ENCODE results near the gene TMEM244.
"Not testable (repeated sequence)": the region's sequence is repeated elsewhere in the genome, so short reads cannot be mapped to it uniquely, and the experiment has no call there.

The TMEM244 gene

GRCh38 chr6:129812145-129812777 lies 48.9 kb downstream of the TMEM244 start:
- DNase-seq (ENCODE audit: low spot score): no peak

GRCh38 chr6:129807141-129807540 lies 54.0 kb downstream of the TMEM244 start:
- DNase-seq (ENCODE audit: low spot score): not testable (repeated sequence)

GRCh38 chr6:129802920-129803319 lies 58.2 kb downstream of the TMEM244 start:
- not testable (repeated sequence) for DNase-seq (ENCODE audit: low spot score)

- no peak for DNase-seq (ENCODE audit: low spot score)
Observed at GRCh38 chr6:129801909-129802308, 59.2 kb downstream of the TMEM244 start.

GRCh38 chr6:129795261-129795660 lies 65.9 kb downstream of the TMEM244 start:
- DNase-seq (ENCODE audit: low spot score): peak; percentile 68

- DNase-seq (ENCODE audit: low spot score): no peak
Observed at GRCh38 chr6:129793447-129793846, 67.7 kb downstream of the TMEM244 start.

- DNase-seq (ENCODE audit: low spot score): no peak
Observed at GRCh38 chr6:129792049-129792448, 69.1 kb downstream of the TMEM244 start.

- DNase-seq (ENCODE audit: low spot score): no peak
Observed at GRCh38 chr6:129790785-129791184, 70.3 kb downstream of the TMEM244 start.

GRCh38 chr6:129789974-129790373 lies 71.1 kb downstream of the TMEM244 start:
- DNase-seq (ENCODE audit: low spot score): no peak

GRCh38 chr6:129787816-129788215 lies 73.3 kb downstream of the TMEM244 start:
- DNase-seq (ENCODE audit: low spot score): peak; percentile 18

GRCh38 chr6:129786548-129786947 lies 74.6 kb downstream of the TMEM244 start:
- peak; percentile 3 for DNase-seq (ENCODE audit: low spot score)

- DNase-seq (ENCODE audit: low spot score): no peak
Observed at GRCh38 chr6:129785756-129786135, 75.4 kb downstream of the TMEM244 start.

GRCh38 chr6:129785047-129785755 lies 75.9 kb downstream of the TMEM244 start:
- peak; percentile 9 for DNase-seq (ENCODE audit: low spot score)
